Measurements from ENCODE around the gene MAF. TPM values are rescaled to one million over a fixed set of nuclear protein-coding genes. Genes with fewer than 3 reads are reported as not detected.

MAF gene
- total and polyA plus RNA-seq, 2 of the 13 experiments (the other 11 are each of a cell fraction or from before 2014, with no cell fraction given): 0.07 to 0.31 TPM

- no peak for TF ChIP-seq PRMT3 (CRISPR knock-in tag; IDR thresholded peaks at IDR 0.05; ENCODE audit: borderline replicate concordance, low read depth)
- TF ChIP-seq, protein P1, sequence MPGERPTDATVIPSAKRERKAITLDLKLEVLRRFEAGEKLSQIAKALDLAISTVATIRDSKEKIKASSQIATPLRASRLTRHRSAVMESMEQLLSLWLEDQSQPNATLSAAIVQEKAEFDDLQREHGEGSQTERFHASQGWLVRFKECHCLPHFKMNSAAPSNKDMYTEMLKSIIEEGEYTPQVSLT (CRISPR knock-in tag; IDR thresholded peaks at IDR 0.05; ENCODE audit: borderline replicate concordance, low read depth): no peak
- TF ChIP-seq CEBPG (CRISPR knock-in tag; IDR thresholded peaks at IDR 0.05): peak; percentile 84
- no peak for TF ChIP-seq ETV6 (CRISPR knock-in tag; conservative IDR thresholded peaks at IDR 0.05)
- no peak for TF ChIP-seq ARID2 (CRISPR knock-in tag; IDR thresholded peaks at IDR 0.05; ENCODE audit: borderline replicate concordance)
- TF ChIP-seq SNAPC4 (CRISPR knock-in tag; IDR thresholded peaks at IDR 0.05): no peak
- peak; percentile 71 for TF ChIP-seq NCOR1 (IDR thresholded peaks at IDR 0.05; ENCODE audit: borderline replicate concordance, low read length)
- TF ChIP-seq, protein P2, sequence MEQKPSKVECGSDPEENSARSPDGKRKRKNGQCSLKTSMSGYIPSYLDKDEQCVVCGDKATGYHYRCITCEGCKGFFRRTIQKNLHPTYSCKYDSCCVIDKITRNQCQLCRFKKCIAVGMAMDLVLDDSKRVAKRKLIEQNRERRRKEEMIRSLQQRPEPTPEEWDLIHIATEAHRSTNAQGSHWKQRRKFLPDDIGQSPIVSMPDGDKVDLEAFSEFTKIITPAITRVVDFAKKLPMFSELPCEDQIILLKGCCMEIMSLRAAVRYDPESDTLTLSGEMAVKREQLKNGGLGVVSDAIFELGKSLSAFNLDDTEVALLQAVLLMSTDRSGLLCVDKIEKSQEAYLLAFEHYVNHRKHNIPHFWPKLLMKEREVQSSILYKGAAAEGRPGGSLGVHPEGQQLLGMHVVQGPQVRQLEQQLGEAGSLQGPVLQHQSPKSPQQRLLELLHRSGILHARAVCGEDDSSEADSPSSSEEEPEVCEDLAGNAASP (CRISPR knock-in tag; IDR thresholded peaks at IDR 0.05; ENCODE audit: borderline replicate concordance): 0 out of 2 replicates have a peak, but pooled peaks have one; percentile 33
- TF ChIP-seq ZNF614 (CRISPR knock-in tag; IDR thresholded peaks at IDR 0.05; ENCODE audit: borderline replicate concordance): 0 out of 2 replicates have a peak, but pooled peaks have one; percentile 47
- 0 out of 2 replicates have a peak, but pooled peaks have one; percentile 55 for TF ChIP-seq CBX5 (CRISPR knock-in tag; IDR thresholded peaks at IDR 0.05; ENCODE audit: borderline replicate concordance)
- TF ChIP-seq MTA1 (CRISPR knock-in tag; IDR thresholded peaks at IDR 0.05; ENCODE audit: borderline replicate concordance): no peak
- TF ChIP-seq HNRNPL (IDR thresholded peaks at IDR 0.05; ENCODE audit: low read depth, low read length): no peak
- no peak for TF ChIP-seq SALL2 (CRISPR knock-in tag; IDR thresholded peaks at IDR 0.05)
- peak; percentile 66; the same call in 1 of the 2 replicates for TF ChIP-seq ZNF292 (CRISPR knock-in tag; IDR thresholded peaks at IDR 0.05; ENCODE audit: borderline replicate concordance, low read depth)
- TF ChIP-seq MTF1 (CRISPR knock-in tag; IDR thresholded peaks at IDR 0.05): no peak
- TF ChIP-seq TP53 (CRISPR knock-in tag; conservative IDR thresholded peaks at IDR 0.05): no peak
- no peak for TF ChIP-seq KLF6 (CRISPR knock-in tag; IDR thresholded peaks at IDR 0.05)
- no peak for TF ChIP-seq AGO1 (IDR thresholded peaks at IDR 0.05; ENCODE audit: low read depth, low read length, poor library complexity, severe bottlenecking)
- TF ChIP-seq TEF (CRISPR knock-in tag; IDR thresholded peaks at IDR 0.05): peak; percentile 99
- no peak for TF ChIP-seq FLYWCH1 (CRISPR knock-in tag; IDR thresholded peaks at IDR 0.05)
- TF ChIP-seq, protein P3, sequence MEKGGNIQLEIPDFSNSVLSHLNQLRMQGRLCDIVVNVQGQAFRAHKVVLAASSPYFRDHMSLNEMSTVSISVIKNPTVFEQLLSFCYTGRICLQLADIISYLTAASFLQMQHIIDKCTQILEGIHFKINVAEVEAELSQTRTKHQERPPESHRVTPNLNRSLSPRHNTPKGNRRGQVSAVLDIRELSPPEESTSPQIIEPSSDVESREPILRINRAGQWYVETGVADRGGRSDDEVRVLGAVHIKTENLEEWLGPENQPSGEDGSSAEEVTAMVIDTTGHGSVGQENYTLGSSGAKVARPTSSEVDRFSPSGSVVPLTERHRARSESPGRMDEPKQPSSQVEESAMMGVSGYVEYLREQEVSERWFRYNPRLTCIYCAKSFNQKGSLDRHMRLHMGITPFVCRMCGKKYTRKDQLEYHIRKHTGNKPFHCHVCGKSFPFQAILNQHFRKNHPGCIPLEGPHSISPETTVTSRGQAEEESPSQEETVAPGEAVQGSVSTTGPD (CRISPR knock-in tag; IDR thresholded peaks at IDR 0.05): 0 out of 2 replicates have a peak, but pooled peaks have one; percentile 36
- TF ChIP-seq ZNF703 (CRISPR knock-in tag; IDR thresholded peaks at IDR 0.05; ENCODE audit: borderline replicate concordance): no peak
These were observed 35.8 kb downstream of the MAF start (continued) for GRCh38 chr16:79564671-79565107.
